ENCODE data around the gene CDH23. TPM values are rescaled to one million over a fixed set of nuclear protein-coding genes. Genes with fewer than 3 reads are reported as not detected.

The CDH23 gene
- total RNA-seq, 2 donors from 2014 or later, result 28.5 to 58.7 TPM

GRCh38 chr10:71533936-71534335 is 137.2 kb downstream of the CDH23 start:
- 76 to 77% methylated on average over 7 of the region's 7 CpGs for WGBS, 2 donors
- DNase-seq, result no peak
- Histone ChIP-seq H3K27me3 (no peaks in the 10 kb centered on the region), H3K36me3 (replicated peaks in 1 of 2; ENCODE audit: insufficient read depth in 1 of 2, low read depth in 2 of 2) (no peaks in the 10 kb centered on the region), H3K4me1 (no peaks in the 10 kb centered on the region), H3K4me3 (no peak overlapping the region), H3K9me3 (no peaks in the 10 kb centered on the region), H3K27ac (no peak overlapping the region)
- ATAC-seq, result no peak
- TF ChIP-seq CTCF (IDR thresholded peaks at IDR 0.05) (no peak), POLR2A (IDR thresholded peaks at IDR 0.05) (no peak)
- intact Hi-C loops (cut with DNase I), result no loop called here

- no peaks in the 10 kb centered on the region for H3K27me3 ChIP-seq
- no peak overlapping the region for H3K4me3 ChIP-seq
- intact Hi-C loops (cut with DNase I), result no loop called here
- H3K27ac ChIP-seq, result no peak overlapping the region
- H3K9me3 ChIP-seq, result no peaks in the 10 kb centered on the region
- DNase-seq (peak in 1 of 4 donors; percentile 7), ATAC-seq (no peak)
- whole genome bisulfite sequencing, 2 donors, result 73 to 81% methylated on average over 4 of the region's 4 CpGs
- no peaks in the 10 kb centered on the region for H3K4me1 ChIP-seq
- no peaks in the 10 kb centered on the region for H3K36me3 ChIP-seq (replicated peaks in 1 of 2; ENCODE audit: insufficient read depth in 1 of 2, low read depth in 2 of 2)
- no peak for TF ChIP-seq POLR2A (IDR thresholded peaks at IDR 0.05)
- TF ChIP-seq CTCF (IDR thresholded peaks at IDR 0.05), result no peak
Measured at GRCh38 chr10:71534568-71535194, 138.0 kb downstream of the CDH23 start.

- Histone ChIP-seq H3K36me3 (replicated peaks in 1 of 2; ENCODE audit: insufficient read depth in 1 of 2, low read depth in 2 of 2) (no peaks in the 10 kb centered on the region), H3K4me1 (no peaks in the 10 kb centered on the region), H3K27ac (no peak overlapping the region), H3K27me3 (no peaks in the 10 kb centered on the region), H3K9me3 (no peaks in the 10 kb centered on the region), H3K4me3 (no peak overlapping the region)
- no peak for TF ChIP-seq CTCF (IDR thresholded peaks at IDR 0.05)
- TF ChIP-seq POLR2A (IDR thresholded peaks at IDR 0.05), result no peak
- 78 to 92% methylated on average over 6 of the region's 6 CpGs for WGBS, 2 donors
- ATAC-seq (no peak), DNase-seq (no peak)
- intact Hi-C loops (cut with DNase I), result no loop called here
Measured at GRCh38 chr10:71536332-71536731, 139.6 kb downstream of the CDH23 start.

- no peak for TF ChIP-seq POLR2A (IDR thresholded peaks at IDR 0.05)
- TF ChIP-seq CTCF (IDR thresholded peaks at IDR 0.05), result no peak
Measured at GRCh38 chr10:71537125-71537524, 140.4 kb downstream of the CDH23 start.

GRCh38 chr10:71537681-71538080 is 141.0 kb downstream of the CDH23 start:
- no peak for TF ChIP-seq POLR2A (IDR thresholded peaks at IDR 0.05)
- no peak for TF ChIP-seq CTCF (IDR thresholded peaks at IDR 0.05)
- no peaks in the 10 kb centered on the region for H3K9me3 ChIP-seq
- no peaks in the 10 kb centered on the region for H3K36me3 ChIP-seq (replicated peaks in 1 of 2; ENCODE audit: insufficient read depth in 1 of 2, low read depth in 2 of 2)
- H3K4me3 ChIP-seq, result no peak overlapping the region
- ATAC-seq, result no peak
- no peaks in the 10 kb centered on the region for H3K27me3 ChIP-seq
- H3K27ac ChIP-seq, result no peak overlapping the region
- DNase-seq, result no peak
- 59 to 74% methylated on average over 7 of the region's 7 CpGs for WGBS, 2 donors
- intact Hi-C loops (cut with DNase I), result no loop called here
- H3K4me1 ChIP-seq, result no peaks in the 10 kb centered on the region

More at GRCh38 chr10:71537125-71537524, 140.4 kb downstream of the CDH23 start:
- Histone ChIP-seq H3K27ac (no peak overlapping the region), H3K9me3 (no peaks in the 10 kb centered on the region), H3K4me3 (no peak overlapping the region), H3K4me1 (no peaks in the 10 kb centered on the region), H3K36me3 (replicated peaks in 1 of 2; ENCODE audit: insufficient read depth in 1 of 2, low read depth in 2 of 2) (no peaks in the 10 kb centered on the region), H3K27me3 (no peaks in the 10 kb centered on the region)
- WGBS, 2 donors, result 80 to 81% methylated on average over 8 of the region's 8 CpGs
- ATAC-seq (no peak), DNase-seq (no peak)
- intact Hi-C loops (cut with DNase I), result no loop called here
